ENCODE measurements around the gene UGGT1. TPM values are rescaled to one million over a fixed set of nuclear protein-coding genes. Genes with fewer than 3 reads are reported as not detected.

The UGGT1 gene
- total and polyA plus RNA-seq, 9 of the 15 experiments (the other 6 are each of a cell fraction or from before 2014, with no cell fraction given): 5.1 to 56.4 (median 37.9) TPM

GRCh38 chr2:128090945-128091725 lies at the start of gene UGGT1 (continued):
- TF ChIP-seq THAP12 (CRISPR knock-in tag; IDR thresholded peaks at IDR 0.05) (peak; percentile 99), ZNF766 (CRISPR knock-in tag; conservative IDR thresholded peaks at IDR 0.05) (no peak), ASH1L (IDR thresholded peaks at IDR 0.05; ENCODE audit: borderline replicate concordance, low read depth, partially characterized antibody) (peak; percentile 61), CLOCK (CRISPR knock-in tag; IDR thresholded peaks at IDR 0.05; ENCODE audit: borderline replicate concordance) (no peak), ARHGAP35 (IDR thresholded peaks at IDR 0.05; ENCODE audit: partially characterized antibody) (no peak), ETV1 (tag; conservative IDR thresholded peaks at IDR 0.05; ENCODE audit: low read depth) (peak; percentile 97), ZFX (CRISPR knock-in tag; IDR thresholded peaks at IDR 0.05) (peak; percentile 83), BCLAF1 (IDR thresholded peaks at IDR 0.05; ENCODE audit: borderline replicate concordance in 1 of 2, control insufficient read depth in 1 of 2, low read depth in 2 of 2, low read length in 1 of 2) (peak in 1 of 2 experiments; percentile 76; a peak in 1 of 4 replicates), LCOR (CRISPR knock-in tag; IDR thresholded peaks at IDR 0.05) (peak; percentile 76; the same call in 1 of the 2 replicates), RBM22 (IDR thresholded peaks at IDR 0.05; ENCODE audit: low read depth, low read length, poor library complexity, severe bottlenecking) (peak; percentile 27), MTA3 (IDR thresholded peaks at IDR 0.05; ENCODE audit: borderline replicate concordance) (peak; percentile 85; the same call in 1 of the 2 replicates), ZBTB49 (CRISPR knock-in tag; IDR thresholded peaks at IDR 0.05; ENCODE audit: borderline replicate concordance) (peak; percentile 65; the same call in 1 of the 2 replicates)
- TF ChIP-seq, protein P1, sequence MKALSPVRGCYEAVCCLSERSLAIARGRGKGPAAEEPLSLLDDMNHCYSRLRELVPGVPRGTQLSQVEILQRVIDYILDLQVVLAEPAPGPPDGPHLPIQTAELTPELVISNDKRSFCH (CRISPR knock-in tag; IDR thresholded peaks at IDR 0.05): no peak
- TF ChIP-seq, protein P1 (tag; IDR thresholded peaks at IDR 0.05): peak; percentile 49; the same call in 1 of the 2 replicates
